Activated T-helper 1 cell treated with anti-CD3 and anti-CD28 coated beads, Interleukin-2, amount 50 U/mL, for 16 hours (primary cell): ENCODE results near the gene GBF1.

Experiments
- DNase-seq, 2 donors: peaks; one replicate each; pipeline ENCODE4 v3.0.0-alpha.2; 2020; ENCODE audit warnings: low read depth in 1 of 2, low spot score in 1 of 2

GBF1 gene

DNA sequence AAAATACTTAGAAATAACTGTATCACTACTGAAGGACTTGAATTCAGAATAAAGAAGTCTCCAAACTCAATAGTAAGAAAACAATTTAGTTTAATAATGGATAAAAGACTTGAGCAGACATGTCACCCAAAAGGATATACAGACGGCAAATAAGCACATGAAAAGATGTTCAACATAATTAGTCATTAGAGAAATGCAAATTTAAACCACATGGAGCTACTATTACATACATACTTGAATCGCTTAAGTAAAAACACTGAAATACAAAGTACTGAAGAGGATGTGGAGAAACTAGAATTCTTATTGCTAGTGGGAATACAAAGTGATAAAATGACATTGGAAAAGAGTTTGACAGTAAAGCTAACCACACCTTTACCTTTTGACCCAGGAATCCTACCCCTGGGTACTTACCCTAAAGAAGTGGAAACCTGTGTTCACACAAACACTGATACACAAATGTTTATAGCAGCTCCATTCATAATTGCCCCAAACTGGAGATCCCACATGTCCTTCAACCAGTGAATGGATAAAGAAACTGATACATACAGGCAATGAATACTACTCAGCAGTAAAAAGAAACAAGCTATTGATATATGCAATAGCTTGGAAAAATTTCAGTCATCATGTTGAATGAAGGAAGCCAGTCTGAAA lies 95.8 kb downstream of the GBF1 start:
- no peak for DNase-seq

DNA sequence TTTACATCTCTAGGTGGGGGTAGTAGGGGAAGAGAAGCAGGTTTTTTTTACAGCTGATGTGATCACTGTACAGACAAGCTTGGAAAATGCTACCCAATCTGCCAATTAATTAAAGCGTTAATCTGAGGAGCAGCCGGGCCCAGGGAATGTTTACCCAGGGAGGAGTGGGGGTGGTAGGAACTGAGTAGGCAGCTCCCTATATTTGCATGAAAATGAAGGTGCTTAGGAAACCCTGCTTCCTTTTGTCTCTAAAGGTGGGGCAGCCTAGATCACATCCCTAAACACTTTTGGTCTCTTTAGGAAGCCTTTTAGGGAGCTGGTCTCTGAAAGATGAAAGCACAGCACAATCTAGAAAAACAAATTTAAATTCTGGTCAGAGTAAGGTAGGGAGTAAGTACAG lies 97.1 kb downstream of the GBF1 start:
- DNase-seq = no peak

DNA sequence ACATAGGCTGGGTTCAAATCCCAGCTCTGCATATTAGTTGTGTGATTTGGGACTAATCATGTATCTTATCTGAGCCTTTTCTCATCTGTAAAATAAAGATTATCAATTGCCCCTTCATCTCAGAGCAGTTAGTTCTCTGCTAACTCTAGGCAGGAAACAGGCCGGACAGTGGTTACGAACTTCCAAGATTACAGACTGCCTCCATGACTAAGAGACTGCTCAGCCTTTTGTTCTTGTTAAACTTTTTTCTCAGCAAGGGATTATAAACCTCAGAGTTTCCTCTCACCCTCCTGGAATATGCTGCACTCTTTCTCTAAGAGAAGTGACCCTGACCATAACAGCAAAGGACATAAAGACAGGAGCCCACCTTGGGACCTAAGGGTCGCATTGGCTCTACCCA lies 97.6 kb downstream of the GBF1 start:
- DNase-seq = no peak

DNA sequence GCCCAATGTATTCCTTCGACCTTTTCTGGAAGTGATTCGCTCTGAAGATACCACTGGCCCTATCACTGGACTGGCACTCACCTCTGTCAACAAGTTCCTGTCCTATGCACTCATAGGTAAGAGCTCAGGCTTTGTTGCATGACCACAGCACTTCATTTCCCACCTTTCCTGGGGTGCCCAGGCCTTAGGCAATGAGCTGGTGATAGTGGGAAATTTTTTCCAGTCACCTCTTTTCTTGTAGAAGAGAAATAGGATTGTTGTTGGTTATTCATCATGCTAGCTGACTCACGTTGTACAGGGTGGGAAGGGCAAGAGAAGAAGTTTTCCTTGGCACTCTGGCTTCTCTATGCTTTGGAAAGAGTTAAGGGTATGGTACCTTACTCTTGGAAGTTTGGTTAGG lies 98.7 kb downstream of the GBF1 start:
- no peak for DNase-seq

DNA sequence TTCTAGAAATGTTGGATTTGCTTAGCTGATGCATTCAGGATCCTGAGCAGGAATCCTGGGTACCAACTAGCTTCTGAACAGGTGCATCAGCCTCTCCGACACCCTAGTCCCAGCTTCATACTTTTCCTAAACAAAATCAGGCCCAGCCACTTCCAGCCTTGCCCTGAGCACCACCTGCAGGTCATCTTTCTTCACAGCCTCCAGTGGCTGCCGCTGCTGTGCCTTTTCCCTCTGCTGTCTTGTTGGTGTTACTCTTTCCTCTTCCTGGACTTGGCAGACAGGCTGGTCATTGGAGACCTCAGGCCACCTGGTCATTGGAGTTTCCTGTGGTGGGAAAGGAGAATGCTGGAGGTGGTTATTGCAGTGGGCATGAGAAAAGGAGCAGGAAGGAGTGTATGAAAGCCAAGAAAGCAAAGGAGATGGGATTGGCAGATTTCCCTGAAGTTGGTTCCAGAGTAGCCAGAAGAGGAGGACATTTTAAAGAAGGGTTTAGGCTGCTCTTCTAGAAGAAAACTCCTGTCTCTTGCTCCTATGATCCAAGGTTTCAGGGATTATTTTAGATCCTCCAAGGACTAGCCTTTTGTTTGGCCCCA lies 102.0 kb downstream of the GBF1 start:
- no peak for DNase-seq

DNA sequence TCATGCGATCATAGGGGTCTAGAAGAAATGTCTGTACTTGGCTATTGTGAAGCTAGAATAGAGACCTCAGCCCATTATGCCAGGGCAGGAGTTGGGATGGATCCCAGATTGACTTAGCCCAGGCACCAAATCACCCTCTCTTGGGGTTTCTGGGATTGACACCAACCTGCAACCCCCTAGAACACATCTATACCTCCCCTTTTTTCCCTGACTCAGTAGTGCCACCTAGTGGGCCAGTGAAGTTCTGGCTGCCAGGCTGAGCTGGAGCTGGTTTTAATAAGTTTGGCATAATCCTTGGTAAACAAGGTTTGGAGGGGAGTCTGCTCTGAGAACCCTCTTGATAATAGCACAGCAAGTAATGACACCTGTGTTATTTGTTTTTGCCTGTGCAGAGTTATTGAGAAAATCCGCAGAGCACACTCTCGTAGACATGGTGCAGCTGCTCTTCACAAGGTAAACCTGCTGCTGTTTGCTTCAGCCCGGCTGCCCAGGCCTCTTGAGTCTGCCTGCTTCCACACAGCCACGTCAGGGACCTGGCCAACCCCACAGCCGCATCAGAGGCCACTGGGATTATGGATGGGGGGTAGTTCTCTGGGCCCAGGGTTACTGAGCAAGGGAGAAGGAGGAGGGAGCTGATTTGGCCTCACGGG lies 106.9 kb downstream of the GBF1 start:
- peak; percentile 35 to 46 for DNase-seq

DNA sequence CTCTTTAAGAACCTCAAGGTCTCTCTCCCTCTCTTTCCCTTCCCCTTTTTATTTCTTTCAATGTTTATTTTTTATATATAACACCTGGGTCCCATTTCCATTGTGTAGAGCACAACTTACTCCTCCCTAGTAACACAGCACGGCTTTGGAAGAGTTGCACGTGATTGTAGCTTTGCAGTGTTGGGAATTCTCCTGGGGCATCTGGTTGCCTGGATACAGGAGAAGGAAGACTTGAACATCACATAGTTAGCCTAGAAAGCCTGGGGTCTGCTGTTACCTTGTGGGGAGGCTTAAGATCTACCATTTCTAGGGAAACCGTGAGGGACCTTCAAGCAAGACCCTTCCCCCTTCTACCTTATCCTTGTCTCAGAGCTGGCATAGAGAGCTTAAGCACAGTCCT lies 109.1 kb downstream of the GBF1 start:
- DNase-seq = no peak

DNA sequence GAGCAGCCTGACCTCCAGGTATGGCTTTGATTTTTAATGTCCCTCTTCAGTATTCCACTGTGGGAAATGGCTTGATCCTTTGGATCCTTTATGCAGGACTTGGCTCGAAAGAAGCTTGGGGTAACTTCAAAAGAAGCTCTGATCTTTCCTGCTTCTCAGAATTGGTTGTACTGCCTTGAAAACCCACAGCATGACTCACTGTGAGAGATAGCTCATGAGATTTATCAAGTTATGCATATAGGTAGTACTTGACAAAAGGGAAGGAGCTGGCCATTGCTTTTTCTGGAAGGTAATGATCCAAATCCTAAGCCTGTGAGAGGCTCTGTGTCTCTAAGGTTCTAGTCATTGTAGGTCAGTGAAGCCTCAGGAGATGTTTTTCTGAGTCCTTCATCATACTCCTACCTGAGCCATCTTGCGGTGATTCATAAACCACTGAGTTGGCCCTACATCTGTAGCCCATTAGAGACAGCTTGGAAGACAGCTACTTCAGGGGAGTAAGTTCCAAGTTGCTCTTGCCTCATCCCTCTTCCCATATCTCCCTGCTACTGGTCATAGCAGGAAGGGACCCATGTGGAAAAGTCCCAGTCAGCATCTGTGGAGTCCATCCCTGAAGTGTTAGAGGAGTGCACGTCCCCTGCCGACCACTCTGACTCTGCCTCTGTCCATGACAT lies 113.5 kb downstream of the GBF1 start:
- no peak for DNase-seq

DNA sequence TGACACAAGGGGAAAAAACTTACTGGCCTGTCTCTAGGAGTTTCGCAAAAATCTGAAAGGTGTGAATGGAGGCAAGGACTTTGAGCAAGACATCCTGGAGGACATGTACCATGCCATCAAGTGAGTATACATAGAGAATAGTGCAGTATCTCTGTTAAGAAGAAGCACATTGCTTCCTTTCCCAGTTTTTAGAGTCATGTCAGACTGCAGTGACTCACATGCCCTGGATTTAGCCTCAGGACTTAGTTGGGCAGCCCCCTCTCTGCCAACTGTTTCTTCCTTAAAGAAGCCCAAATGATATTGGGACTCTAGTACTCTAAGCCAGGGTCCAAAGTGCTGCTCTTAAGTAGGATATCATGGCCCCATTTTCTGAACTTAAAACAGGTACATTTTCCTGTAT lies 122.1 kb downstream of the GBF1 start:
- no peak for DNase-seq

DNA sequence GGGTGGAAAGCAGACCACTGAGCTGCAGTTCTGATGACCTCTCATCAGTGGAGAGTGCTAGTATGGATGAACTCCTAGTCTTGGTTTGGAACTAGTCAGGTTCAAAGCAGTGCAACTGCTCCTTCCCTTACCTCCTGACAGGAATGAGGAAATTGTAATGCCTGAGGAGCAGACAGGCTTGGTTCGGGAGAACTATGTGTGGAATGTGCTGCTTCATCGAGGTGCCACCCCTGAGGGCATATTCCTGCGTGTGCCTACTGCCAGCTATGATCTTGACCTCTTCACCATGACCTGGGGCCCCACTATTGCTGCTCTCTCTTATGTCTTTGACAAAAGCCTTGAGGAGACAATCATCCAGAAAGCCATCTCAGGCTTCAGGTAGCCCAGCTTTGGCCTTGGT lies 122.7 kb downstream of the GBF1 start:
- no peak for DNase-seq

DNA sequence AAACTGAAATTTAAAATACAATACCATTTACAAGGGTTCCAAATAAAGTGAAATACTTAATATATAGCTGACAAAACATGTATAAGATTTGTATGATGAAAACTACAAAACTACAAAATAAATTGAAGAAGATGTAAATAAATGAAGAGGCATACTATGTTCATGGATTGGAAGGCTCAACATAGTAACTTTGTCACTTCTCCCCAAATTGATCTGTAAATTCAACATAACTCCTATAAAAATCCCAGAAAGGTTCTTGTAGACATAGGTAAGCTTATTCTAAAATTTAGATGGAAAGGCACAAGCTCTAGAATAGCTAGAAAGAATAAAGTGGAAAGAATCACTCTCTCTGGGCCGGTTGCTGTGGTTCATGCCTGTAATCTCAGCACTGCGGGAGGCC lies 126.0 kb downstream of the GBF1 start:
- no peak for DNase-seq

DNA sequence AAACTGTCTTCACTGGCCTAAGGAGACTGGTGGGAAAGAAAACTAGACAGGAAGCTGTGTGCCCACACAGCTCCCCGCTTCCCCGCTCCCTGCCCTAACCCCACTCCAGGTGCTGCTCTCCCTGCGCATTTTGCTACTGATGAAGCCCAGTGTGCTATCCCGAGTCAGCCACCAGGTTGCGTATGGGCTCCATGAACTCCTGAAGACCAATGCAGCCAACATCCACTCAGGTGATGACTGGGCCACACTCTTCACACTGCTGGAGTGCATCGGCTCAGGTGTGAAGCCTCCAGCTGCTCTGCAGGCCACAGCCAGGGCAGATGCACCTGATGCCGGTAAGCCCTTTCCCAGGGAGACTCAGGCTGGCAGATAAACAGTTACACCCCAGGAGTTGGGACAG lies 129.9 kb downstream of the GBF1 start:
- DNase-seq = no peak

DNA sequence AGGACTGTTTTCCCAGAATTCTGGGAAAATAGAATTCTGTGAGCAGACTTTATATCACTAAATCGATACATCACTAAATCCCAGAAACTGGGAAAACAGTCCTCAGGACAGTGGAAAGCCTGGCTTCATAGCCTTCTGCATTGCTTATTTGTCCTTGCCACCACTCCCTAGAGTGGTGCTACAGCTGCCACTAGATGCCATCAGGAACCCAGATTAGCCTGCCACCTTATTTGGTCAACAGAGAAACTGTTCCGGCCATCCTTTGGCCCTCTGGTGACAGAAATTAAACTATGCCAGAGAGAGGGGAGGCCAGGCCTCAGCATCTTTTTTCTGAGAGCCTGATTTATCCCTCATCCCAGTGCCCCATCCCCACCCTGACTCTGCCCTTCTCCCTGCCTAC lies 130.5 kb downstream of the GBF1 start:
- no peak for DNase-seq

DNA sequence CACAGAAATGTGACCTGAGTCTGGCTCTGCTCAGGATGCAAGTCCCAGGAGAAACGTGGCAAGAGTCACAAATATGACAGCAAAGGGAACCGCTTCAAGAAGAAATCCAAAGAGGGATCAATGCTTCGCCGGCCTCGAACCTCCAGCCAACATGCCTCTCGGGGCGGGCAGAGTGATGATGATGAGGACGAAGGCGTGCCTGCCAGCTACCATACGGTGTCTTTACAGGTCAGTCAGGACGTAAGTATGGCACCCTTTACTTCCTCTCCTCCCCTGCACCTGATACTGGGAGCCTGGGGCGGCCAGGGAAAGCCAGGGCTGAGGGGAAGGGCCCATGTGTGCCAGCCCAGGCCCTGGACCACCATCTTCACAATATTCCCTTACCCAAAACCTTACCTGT lies 131.6 kb downstream of the GBF1 start:
- DNase-seq = no peak

DNA sequence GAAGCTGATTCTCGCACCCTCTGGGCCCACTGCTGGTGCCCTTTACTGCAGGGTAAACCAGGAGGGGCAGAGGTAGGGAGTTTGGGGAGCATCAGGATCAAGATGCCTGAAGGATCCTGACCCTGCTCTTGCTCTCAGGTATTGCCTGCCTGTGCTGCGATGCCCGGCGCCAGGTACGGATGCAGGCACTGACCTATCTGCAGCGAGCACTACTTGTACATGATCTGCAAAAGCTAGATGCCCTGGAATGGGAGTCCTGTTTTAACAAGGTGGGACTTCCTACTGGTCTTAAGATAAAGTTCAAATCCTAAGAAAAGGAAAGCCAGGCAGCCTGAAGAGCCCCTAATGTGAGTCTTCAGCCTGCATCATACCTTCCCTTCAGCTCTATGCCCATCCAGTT lies 134.1 kb downstream of the GBF1 start:
- DNase-seq = no peak

DNA sequence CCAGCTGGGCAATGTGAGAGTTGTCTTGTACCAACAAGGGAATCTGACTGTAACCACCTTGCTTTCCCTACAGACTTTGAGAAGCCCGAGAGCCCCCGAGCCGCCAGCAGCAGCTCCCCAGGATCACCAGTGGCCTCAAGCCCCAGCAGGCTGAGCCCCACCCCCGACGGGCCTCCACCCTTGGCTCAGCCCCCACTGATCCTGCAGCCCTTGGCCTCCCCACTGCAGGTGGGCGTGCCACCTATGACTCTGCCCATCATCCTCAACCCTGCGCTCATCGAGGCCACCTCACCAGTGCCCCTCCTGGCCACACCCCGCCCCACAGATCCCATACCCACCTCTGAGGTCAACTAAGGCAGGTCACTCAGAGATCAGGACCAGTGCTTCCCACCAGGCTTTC lies 136.7 kb downstream of the GBF1 start:
- no peak for DNase-seq

DNA sequence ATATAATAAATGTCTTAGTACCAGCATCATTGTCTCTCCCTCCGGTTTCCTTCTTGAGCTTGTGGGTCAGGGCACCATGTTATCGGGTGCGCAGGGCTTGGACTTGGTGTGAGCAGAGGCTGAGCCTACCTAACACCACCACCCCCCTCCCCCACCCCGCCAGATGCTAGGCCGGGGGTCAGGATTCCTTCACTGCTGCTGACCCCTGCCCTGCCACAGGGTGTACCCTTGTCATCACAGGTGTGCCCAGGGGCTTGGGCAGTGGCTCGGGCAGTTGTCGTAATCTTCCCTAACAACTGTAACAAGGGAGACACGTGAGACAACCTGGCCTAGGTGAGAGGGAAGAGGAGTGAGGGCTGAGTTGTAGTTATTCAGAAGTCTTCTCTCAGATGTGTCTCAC lies 137.5 kb downstream of the GBF1 start:
- DNase-seq = no peak

DNA sequence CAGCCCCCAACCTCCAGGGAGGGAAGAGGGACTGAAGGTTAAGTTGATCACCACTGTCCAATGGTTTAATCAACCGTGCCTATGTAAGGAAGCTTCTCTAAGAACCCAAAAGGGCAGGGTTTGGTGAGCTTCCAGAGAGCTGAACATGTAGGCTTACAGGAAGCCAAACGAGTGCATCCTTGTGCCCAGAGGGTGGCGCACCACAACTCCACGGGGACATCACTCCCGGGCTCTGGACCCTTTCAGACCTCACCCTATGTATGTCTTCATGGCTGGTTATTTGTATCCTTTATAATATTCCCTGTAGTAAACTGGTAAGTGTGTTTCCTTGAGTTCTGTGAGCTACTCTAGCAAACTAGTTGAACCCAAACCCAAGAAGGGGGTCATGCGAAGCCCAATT lies 138.7 kb downstream of the GBF1 start:
- no peak for DNase-seq

DNA sequence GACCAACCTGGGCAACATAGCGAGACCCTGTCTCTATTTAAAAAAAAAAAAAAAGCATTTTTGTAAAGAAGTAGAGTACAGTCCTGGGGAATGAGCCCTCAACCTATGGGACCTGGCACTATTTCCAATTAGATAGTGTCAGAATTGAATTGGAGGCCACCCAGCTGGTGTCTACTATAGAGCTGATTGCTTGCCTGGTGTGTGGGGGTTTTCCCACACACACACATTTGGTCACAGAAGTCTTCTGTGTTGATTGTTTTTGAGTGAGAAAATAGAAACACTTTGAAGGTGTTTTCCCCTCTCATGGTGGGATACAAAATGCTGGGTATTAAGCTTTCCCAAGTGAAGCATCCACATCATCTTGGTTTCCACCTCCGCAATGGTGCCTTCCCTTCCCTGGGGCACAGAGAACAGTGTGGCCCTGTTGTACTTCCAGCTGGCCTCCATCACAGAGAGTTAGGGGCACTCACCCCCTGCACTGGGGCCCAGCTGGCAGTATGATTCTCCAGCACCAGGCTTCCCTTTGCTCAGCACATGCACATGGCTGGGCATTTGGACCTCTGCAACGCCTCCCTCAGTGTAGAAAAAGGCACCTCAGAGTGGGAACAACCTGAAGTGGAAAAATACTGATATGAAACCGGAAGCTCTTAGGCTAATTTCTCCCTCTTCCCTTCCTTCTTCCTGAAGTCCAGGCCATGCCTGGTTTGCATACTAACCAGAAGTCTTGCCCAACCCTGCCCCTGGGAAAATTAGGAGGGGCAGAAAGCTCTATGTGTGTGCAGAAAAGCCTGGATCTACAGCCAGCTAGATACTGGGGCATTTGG lies 139.5 kb downstream of the GBF1 start:
- no peak for DNase-seq

DNA sequence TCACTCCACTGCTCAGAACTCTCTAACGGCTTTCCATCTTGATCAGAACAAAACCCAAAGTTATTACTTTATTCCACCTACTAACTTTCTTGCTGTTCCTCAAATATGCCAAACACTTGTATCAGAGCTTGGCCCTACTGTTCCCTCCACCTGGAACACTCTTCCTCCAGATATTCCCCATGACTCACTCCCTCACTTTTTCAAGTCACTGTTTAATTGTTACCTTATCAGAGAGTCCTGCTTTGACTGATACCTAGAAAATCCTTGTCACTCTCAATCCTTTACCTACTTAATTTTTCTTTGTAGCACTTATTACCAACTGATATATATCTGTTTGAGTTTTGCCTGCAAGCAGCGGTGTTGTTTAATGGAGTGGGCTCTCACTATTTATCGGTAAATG lies 144.6 kb downstream of the GBF1 start:
- no peak for DNase-seq

DNA sequence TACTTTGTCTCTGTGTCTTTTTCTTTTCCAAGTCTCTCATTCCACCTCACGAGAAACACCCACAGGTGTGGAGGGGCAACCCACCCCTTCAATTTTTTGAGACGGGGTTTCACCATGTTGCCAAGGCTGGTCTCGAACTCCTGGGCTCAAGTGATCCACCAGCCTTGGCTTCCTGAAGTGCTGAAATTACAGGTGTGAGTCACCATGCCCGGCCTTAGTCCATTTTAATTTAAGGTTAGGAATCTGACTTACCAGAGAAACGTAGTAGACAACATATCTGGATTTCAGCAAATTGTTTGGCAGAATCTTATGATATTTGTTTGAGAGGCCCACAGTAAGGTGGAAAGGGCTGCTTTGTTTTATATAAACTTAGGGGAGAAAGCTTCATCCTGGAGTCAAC lies 147.0 kb downstream of the GBF1 start:
- no peak for DNase-seq
